A673 (cell line): ENCODE measurements around the gene OR52A1. TPM values are rescaled to one million over a fixed set of nuclear protein-coding genes. Genes with fewer than 3 reads are reported as not detected.

Experiments
- BruUV-seq: library from RNA; stranded (reverse); fragments of 400-500 nt; replicated peaks from 2 replicates; lab custom pipeline; 2021; lab: Mats Ljungman, UMichigan
- CTCF ChIA-PET: fragments of 300-600 bp; sonication (Branson Sonifier 250); formaldehyde crosslinking; loops from one replicate; lab custom pipeline; 2022; ENCODE audit warnings: antibody characterized with exemption; lab: Charles Lee
- POLR2A ChIA-PET: fragments of 300-600 bp; sonication (Branson Sonifier 250); formaldehyde crosslinking; loops from one replicate; lab custom pipeline; 2022; ENCODE audit warnings: antibody characterized with exemption; ENCODE audit not compliant: low non-redundant PET; lab: Charles Lee
- DNase-seq: peaks from one replicate; pipeline ENCODE4 v3.0.0-alpha.2; 2015; ENCODE audit warnings: low spot score
- H3K27ac ChIP-seq: fragments of 200-600 bp; sonication (generic); 2 replicates; pipeline ENCODE4 v1.5.1; 2016; ENCODE audit warnings: mixed run types, low read depth, mild to moderate bottlenecking, mixed read lengths, antibody characterized with exemption, low read length; ENCODE audit not compliant: poor library complexity, severe bottlenecking
- H3K27me3 ChIP-seq: fragments of 200-600 bp; sonication (generic); replicated peaks from 2 replicates; pipeline ENCODE4 v1.6.1; 2017; ENCODE audit warnings: mixed run types, low read depth, mild to moderate bottlenecking, mixed read lengths, antibody characterized with exemption, low read length; ENCODE audit not compliant: insufficient read depth, poor library complexity
- H3K36me3 ChIP-seq: fragments of 200-600 bp; sonication (generic); 2 replicates; pipeline ENCODE4 v1.6.1; 2016; ENCODE audit warnings: mixed run types, mild to moderate bottlenecking, mixed read lengths, antibody characterized with exemption, low read length; ENCODE audit not compliant: insufficient read depth, poor library complexity, severe bottlenecking
- H3K4me1 ChIP-seq: fragments of 200-600 bp; sonication (generic); 2 replicates; pipeline ENCODE4 v1.6.1; 2017; ENCODE audit warnings: mixed run types, mild to moderate bottlenecking, mixed read lengths, antibody characterized with exemption, low read length; ENCODE audit not compliant: insufficient read depth, poor library complexity, severe bottlenecking
- H3K4me3 ChIP-seq: fragments of 200-600 bp; sonication (generic); 2 replicates; pipeline ENCODE4 v1.5.1; 2016; ENCODE audit warnings: low read depth, mixed run types, mild to moderate bottlenecking, mixed read lengths, low read length; ENCODE audit not compliant: poor library complexity, severe bottlenecking
- H3K9me3 ChIP-seq: fragments of 200-600 bp; sonication (generic); 2 replicates; pipeline ENCODE4 v1.6.1; 2016; ENCODE audit warnings: mixed run types, low read depth, mild to moderate bottlenecking, mixed read lengths, antibody characterized with exemption, low read length; ENCODE audit not compliant: poor library complexity, severe bottlenecking
- CTCF ChIP-seq: fragments of 300-800, 200-600 bp; sonication (generic); conservative IDR thresholded peaks from 2 replicates; pipeline ENCODE4 v1.5.1; 2017; ENCODE audit warnings: low read depth, mild to moderate bottlenecking, antibody characterized with exemption, low read length, moderate library complexity, mixed read lengths
- EZH2 ChIP-seq: fragments of 200-600 bp; sonication (generic); IDR thresholded peaks from 2 replicates; pipeline ENCODE4 v1.6.1; 2017; ENCODE audit warnings: borderline replicate concordance, low read depth, mild to moderate bottlenecking, mixed read lengths, antibody characterized with exemption, low read length; ENCODE audit not compliant: poor library complexity, severe bottlenecking
- intact Hi-C: fragments of 100-400 bp; cut with micrococcal nuclease; formaldehyde crosslinking; loops from one replicate; pipeline ENCODE4 v1.10.0; 2022; ENCODE audit not compliant: unreplicated experiment
- total RNA-seq: library from RNA; stranded (reverse); gene quantifications from 2 replicates; pipeline ENCODE4 v1.2.3, GENCODE V29; 2021

Gene OR52A1
- total RNA-seq, 1 experiment from 2014 or later, result not detected

- intact Hi-C loops, result no loop called here
- no TSS peak for BruUV-seq
Observed at GRCh38 chr11:5117588-5117987, 37.0 kb downstream of the OR52A1 start.

GRCh38 chr11:5115339-5115738 is 39.2 kb downstream of the OR52A1 start:
- no peak for DNase-seq
- BruUV-seq, result no TSS peak
- CTCF ChIA-PET, result no interaction called here
- no peaks in the 10 kb centered on the region for H3K4me1 ChIP-seq
- intact Hi-C loops, result no loop called here
- no peak overlapping the region for H3K27ac ChIP-seq
- no peak for TF ChIP-seq CTCF
- no peak for TF ChIP-seq EZH2
- POLR2A ChIA-PET, result no interaction called here
- no peaks in the 10 kb centered on the region for H3K36me3 ChIP-seq
- no peaks in the 10 kb centered on the region for H3K9me3 ChIP-seq
- H3K4me3 ChIP-seq, result no peak overlapping the region
- H3K27me3 ChIP-seq, result no peaks in the 10 kb centered on the region

More at GRCh38 chr11:5117588-5117987, 37.0 kb downstream of the OR52A1 start:
- no peak for DNase-seq
- Histone ChIP-seq H3K4me3 (no peak overlapping the region), H3K4me1 (no peaks in the 10 kb centered on the region), H3K36me3 (no peaks in the 10 kb centered on the region), H3K27me3 (no peaks in the 10 kb centered on the region), H3K9me3 (no peaks in the 10 kb centered on the region), H3K27ac (no peak overlapping the region)
- CTCF ChIA-PET, result no interaction called here
- POLR2A ChIA-PET, result no interaction called here
- TF ChIP-seq EZH2 (no peak), CTCF (no peak)

GRCh38 chr11:5107285-5107684 is 47.3 kb downstream of the OR52A1 start:
- Histone ChIP-seq H3K36me3 (no peaks in the 10 kb centered on the region), H3K27me3 (no peaks in the 10 kb centered on the region), H3K27ac (no peak overlapping the region), H3K4me3 (no peak overlapping the region), H3K9me3 (no peaks in the 10 kb centered on the region), H3K4me1 (no peaks in the 10 kb centered on the region)
- DNase-seq, result no peak
- intact Hi-C loops, result no loop called here
- no TSS peak for BruUV-seq
- no peak for TF ChIP-seq EZH2
- no peak for TF ChIP-seq CTCF
- CTCF ChIA-PET, result no interaction called here
- POLR2A ChIA-PET, result no interaction called here
